ENCODE measurements around the gene PHC2.

DNA sequence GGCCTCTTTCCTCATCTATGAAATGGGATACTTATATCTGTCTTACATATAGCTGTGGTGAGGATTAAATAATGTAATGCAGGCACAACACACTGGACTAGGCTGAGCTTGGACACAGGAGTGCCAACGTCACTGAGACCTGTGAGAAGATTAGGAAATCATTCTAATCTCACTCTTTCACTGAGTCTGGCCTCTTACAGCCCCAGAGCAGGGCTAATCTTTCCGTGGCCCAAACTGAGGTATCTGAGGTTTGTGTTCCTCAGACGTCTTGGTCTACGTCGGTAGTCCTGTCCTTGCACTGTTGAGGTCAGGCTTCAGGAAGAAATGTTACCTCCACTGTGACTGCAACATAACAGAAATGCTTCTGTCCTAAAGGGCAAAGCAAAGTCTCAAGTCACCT, 87.4 kb downstream of the PHC2 start:
- TF ChIP-seq CTCF (IDR thresholded peaks at IDR 0.05) = no peak
- TF ChIP-seq POLR2A (IDR thresholded peaks at IDR 0.05) = no peak

Measured in heart left ventricle (tissue), 13 donors.